Stimulated activated effector memory CD8-positive, alpha-beta T cell treated with anti-CD3 and anti-CD28 coated beads, Interleukin-12 subunit alpha, Interleukin-12 subunit beta, amount 100 ng/mL, for 72 hours (primary cell): ENCODE results near the gene STPG4.

Source experiments
- ATAC-seq: fragments of 150-1000 bp; cut with Tn5 transposase; 2 replicates; pipeline ENCODE4 v1.10.0; 2021
- DNase-seq, 2 donors: peaks; one replicate each; pipeline ENCODE4 v3.0.0; 2021 to 2022; ENCODE audit warnings: low spot score in 2 of 2
- H3K27ac Mint-ChIP-seq: one replicate; pipeline ENCODE4 v1.8.0; 2022; ENCODE audit warnings: mild to moderate bottlenecking, mixed read lengths
- H3K36me3 Mint-ChIP-seq: one replicate; pipeline ENCODE4 v1.8.0; 2022; ENCODE audit warnings: mild to moderate bottlenecking, mixed read lengths
- H3K4me1 Mint-ChIP-seq: one replicate; pipeline ENCODE4 v1.8.0; 2022; ENCODE audit warnings: mixed read lengths
- H3K4me3 Mint-ChIP-seq: one replicate; pipeline ENCODE4 v1.8.0; 2022; ENCODE audit warnings: mild to moderate bottlenecking, mixed read lengths
- H3K9me3 Mint-ChIP-seq: one replicate; pipeline ENCODE4 v1.8.0; 2022; ENCODE audit warnings: mixed read lengths

Gene STPG4

GRCh38 chr2:47065771-47066380 lies 89.2 kb downstream of the STPG4 start:
- Mint-ChIP-seq H3K4me1 (peaks cover 37% of the 10 kb centered on the region), H3K4me3 (no peak overlapping the region), H3K27ac (peak overlapping the region; percentile 26), H3K36me3 (peaks cover 38% of the 10 kb centered on the region), H3K9me3 (no peaks in the 10 kb centered on the region)
- ATAC-seq = no peak
- DNase-seq = no peak

- Mint-ChIP-seq H3K9me3 (no peaks in the 10 kb centered on the region), H3K27ac (no peak overlapping the region), H3K36me3 (peaks cover 40% of the 10 kb centered on the region), H3K4me1 (peaks cover 32% of the 10 kb centered on the region), H3K4me3 (no peak overlapping the region)
- ATAC-seq (no peak), DNase-seq (no peak)
Observed at GRCh38 chr2:47065343-47065742, 89.8 kb downstream of the STPG4 start.

GRCh38 chr2:47064106-47064505 lies 91.0 kb downstream of the STPG4 start:
- ATAC-seq (no peak), DNase-seq (no peak)
- Mint-ChIP-seq H3K36me3 (peaks cover 41% of the 10 kb centered on the region), H3K4me3 (no peak overlapping the region), H3K9me3 (no peaks in the 10 kb centered on the region), H3K27ac (peak overlapping the region; percentile 23), H3K4me1 (peaks cover 23% of the 10 kb centered on the region)

- DNase-seq = no peak
- Mint-ChIP-seq H3K36me3 (peaks cover 41% of the 10 kb centered on the region), H3K9me3 (no peaks in the 10 kb centered on the region), H3K4me3 (no peak overlapping the region), H3K27ac (peak overlapping the region; percentile 23), H3K4me1 (peaks cover 17% of the 10 kb centered on the region)
- ATAC-seq = no peak
Observed at GRCh38 chr2:47063538-47063930, 91.6 kb downstream of the STPG4 start.

GRCh38 chr2:47062681-47063537 lies 92.2 kb downstream of the STPG4 start:
- Mint-ChIP-seq H3K36me3 (peaks cover 41% of the 10 kb centered on the region), H3K4me1 (peaks cover 13% of the 10 kb centered on the region), H3K27ac (peak overlapping the region; percentile 2), H3K9me3 (no peaks in the 10 kb centered on the region), H3K4me3 (no peak overlapping the region)
- ATAC-seq = no peak
- no peak for DNase-seq

- ATAC-seq = no peak
- no peak for DNase-seq
- no peak overlapping the region for H3K4me3 Mint-ChIP-seq
- H3K36me3 Mint-ChIP-seq = peaks cover 41% of the 10 kb centered on the region
- no peaks in the 10 kb centered on the region for H3K9me3 Mint-ChIP-seq
- H3K27ac Mint-ChIP-seq = no peak overlapping the region
- H3K4me1 Mint-ChIP-seq = peaks cover 13% of the 10 kb centered on the region
Observed at GRCh38 chr2:47061944-47062678, 93.0 kb downstream of the STPG4 start.

GRCh38 chr2:47060652-47061170 lies 94.4 kb downstream of the STPG4 start:
- Mint-ChIP-seq H3K4me1 (peaks cover 24% of the 10 kb centered on the region), H3K27ac (peak overlapping the region; percentile 67), H3K36me3 (peaks cover 41% of the 10 kb centered on the region), H3K4me3 (no peak overlapping the region), H3K9me3 (no peaks in the 10 kb centered on the region)
- DNase-seq = no peak
- ATAC-seq = no peak

- DNase-seq = no peak
- no peak for ATAC-seq
- Mint-ChIP-seq H3K4me3 (no peak overlapping the region), H3K4me1 (peaks cover 25% of the 10 kb centered on the region), H3K27ac (peak overlapping the region; percentile 80), H3K9me3 (no peaks in the 10 kb centered on the region), H3K36me3 (peaks cover 35% of the 10 kb centered on the region)
Observed at GRCh38 chr2:47058003-47058931, 96.8 kb downstream of the STPG4 start.

GRCh38 chr2:47057687-47058002 lies 97.5 kb downstream of the STPG4 start:
- no peaks in the 10 kb centered on the region for H3K9me3 Mint-ChIP-seq
- peak overlapping the region; percentile 80 for H3K27ac Mint-ChIP-seq
- no peak for ATAC-seq
- peaks cover 39% of the 10 kb centered on the region for H3K36me3 Mint-ChIP-seq
- peaks cover 25% of the 10 kb centered on the region for H3K4me1 Mint-ChIP-seq
- no peak for DNase-seq
- no peak overlapping the region for H3K4me3 Mint-ChIP-seq

GRCh38 chr2:47056868-47057686 lies 98.0 kb downstream of the STPG4 start:
- ATAC-seq (peak; percentile 25), DNase-seq (no peak)
- no peak overlapping the region for H3K4me3 Mint-ChIP-seq
- H3K9me3 Mint-ChIP-seq = no peaks in the 10 kb centered on the region
- H3K4me1 Mint-ChIP-seq = peaks cover 25% of the 10 kb centered on the region
- H3K36me3 Mint-ChIP-seq = peaks cover 40% of the 10 kb centered on the region
- H3K27ac Mint-ChIP-seq = peak overlapping the region; percentile 80

GRCh38 chr2:47056374-47056773 lies 98.7 kb downstream of the STPG4 start:
- no peak for DNase-seq
- ATAC-seq = no peak
- Mint-ChIP-seq H3K4me1 (peaks cover 25% of the 10 kb centered on the region), H3K27ac (peak overlapping the region; percentile 69), H3K36me3 (peaks cover 45% of the 10 kb centered on the region), H3K9me3 (no peaks in the 10 kb centered on the region), H3K4me3 (no peak overlapping the region)

GRCh38 chr2:47054868-47055267 lies 100.2 kb downstream of the STPG4 start:
- H3K36me3 Mint-ChIP-seq = peaks cover 48% of the 10 kb centered on the region
- peak overlapping the region; percentile 69 for H3K27ac Mint-ChIP-seq
- H3K9me3 Mint-ChIP-seq = no peaks in the 10 kb centered on the region
- no peak for DNase-seq
- no peak overlapping the region for H3K4me3 Mint-ChIP-seq
- no peak for ATAC-seq
- peaks cover 25% of the 10 kb centered on the region for H3K4me1 Mint-ChIP-seq

- Mint-ChIP-seq H3K36me3 (peaks cover 43% of the 10 kb centered on the region), H3K9me3 (no peaks in the 10 kb centered on the region), H3K27ac (no peak overlapping the region), H3K4me3 (no peak overlapping the region), H3K4me1 (peaks cover 25% of the 10 kb centered on the region)
- ATAC-seq (no peak), DNase-seq (no peak)
Observed at GRCh38 chr2:47054036-47054555, 101.0 kb downstream of the STPG4 start.

GRCh38 chr2:47052847-47053246 lies 102.3 kb downstream of the STPG4 start:
- Mint-ChIP-seq H3K4me3 (no peak overlapping the region), H3K4me1 (peaks cover 22% of the 10 kb centered on the region), H3K27ac (peak overlapping the region; percentile 3), H3K9me3 (no peaks in the 10 kb centered on the region), H3K36me3 (peaks cover 41% of the 10 kb centered on the region)
- no peak for ATAC-seq
- no peak for DNase-seq
